GM12873 (cell line): Measurements from ENCODE around the gene CLIC4.

Experiments used
- CTCF ChIP-seq: IDR thresholded peaks from 2 replicates; pipeline ENCODE4 v1.5.1; 2012; ENCODE audit warnings: low read depth, mild to moderate bottlenecking, moderate library complexity, low read length, control low read depth; ENCODE audit not compliant: insufficient read depth; ENCODE audit errors: missing control alignments

CLIC4 gene

GRCh38 chr1:24874611-24875234 lies 129.5 kb downstream of the CLIC4 start:
- no peak for TF ChIP-seq CTCF

GRCh38 chr1:24875257-24875656 lies 130.0 kb downstream of the CLIC4 start:
- TF ChIP-seq CTCF: no peak

- TF ChIP-seq CTCF: no peak
Measured at GRCh38 chr1:24875991-24876506, 130.8 kb downstream of the CLIC4 start.

GRCh38 chr1:24878045-24878444 lies 132.8 kb downstream of the CLIC4 start:
- TF ChIP-seq CTCF: no peak

- TF ChIP-seq CTCF: no peak
Measured at GRCh38 chr1:24878775-24879742, 133.8 kb downstream of the CLIC4 start.

GRCh38 chr1:24881034-24881433 lies 135.8 kb downstream of the CLIC4 start:
- TF ChIP-seq CTCF: no peak

GRCh38 chr1:24884751-24885150 lies 139.5 kb downstream of the CLIC4 start:
- TF ChIP-seq CTCF: no peak
